Sigmoid colon (tissue), 7 donors: Measurements from ENCODE around the gene KMT2E. TPM values are rescaled to one million over a fixed set of nuclear protein-coding genes. Genes with fewer than 3 reads are reported as not detected.

ENCODE experiments used
- DNase-seq: peaks from one replicate; pipeline ENCODE4 v3.0.0-alpha.2; 2019
- H3K27ac ChIP-seq, 4 donors: fragments of 200-600 bp; sonication (generic); one replicate each; pipeline ENCODE4 v1.5.1; 2016 to 2019; ENCODE audit warnings: mild to moderate bottlenecking in 1 of 4
- H3K27me3 ChIP-seq, 3 donors: fragments of 200-600 bp; sonication (generic); one replicate each; pipeline ENCODE4 v1.5.1; 2019; ENCODE audit warnings: mild to moderate bottlenecking in 1 of 3
- H3K36me3 ChIP-seq, 4 donors: fragments of 200-600 bp; sonication (generic); one replicate each; pipeline ENCODE4 v1.5.1; 2016 to 2019
- H3K4me1 ChIP-seq, 4 donors: fragments of 200-600 bp; sonication (generic); one replicate each; pipeline ENCODE4 v1.5.1; 2017 to 2019
- H3K4me3 ChIP-seq, 4 donors: fragments of 200-600 bp; sonication (generic); one replicate each; pipeline ENCODE4 v1.5.1; 2017 to 2019; ENCODE audit warnings: mild to moderate bottlenecking in 2 of 4, moderate library complexity in 1 of 4
- H3K9me3 ChIP-seq, 4 donors: fragments of 200-600 bp in 3 of 4; sonication (generic) in 3 of 4; one replicate each; pipeline versions ENCODE4 v1.5.1 to v1.6.1; 2013 to 2019
- EP300 ChIP-seq, 4 donors: sonication (generic); formaldehyde crosslinking; IDR thresholded peaks; one replicate each; pipeline ENCODE4 v1.6.1; 2017; ENCODE audit warnings: antibody characterized with exemption in 4 of 4
- POLR2A ChIP-seq, 2 donors: fragments of 450-650 bp; IDR thresholded peaks; one replicate each; pipeline ENCODE4 v1.6.1; 2016; ENCODE audit warnings: antibody characterized with exemption in 2 of 2, mild to moderate bottlenecking in 2 of 2, moderate library complexity in 2 of 2
- POLR2AphosphoS5 ChIP-seq, 4 donors: sonication (generic); formaldehyde crosslinking; IDR thresholded peaks; one replicate each; pipeline ENCODE4 v1.6.1; 2017; ENCODE audit warnings: antibody characterized with exemption in 4 of 4
- WGBS, 2 donors: extraction: QIAGEN DNeasy Blood & Tissue Kit; methylation state at CpG; one replicate each; pipeline ENCODE4 v1.1.7; 2013; 5-methylcytosine and 5-hydroxymethylcytosine counted together
- intact Hi-C: fragments of 100-400 bp; cut with DNase I; formaldehyde crosslinking; loops from one replicate; pipeline ENCODE4 v1.15.1; 2023
- polyA plus RNA-seq, 3 donors: library from polyadenylated mRNA; stranded (reverse); fragments of 200-250 nt; gene quantifications; one replicate each; pipeline ENCODE4 v1.2.3, GENCODE V29; 2013
- total RNA-seq, 4 donors: library from RNA; depleted of rRNA; stranded (reverse); fragments of >200 nt; gene quantifications; one replicate each; pipeline ENCODE4 v1.1.0, GENCODE V29; 2016
- TF ChIP-seq, protein P1 (sequence below), 4 experiments: fragments of 450-650 bp in 3 of 4; fragments of 200-600 bp in 1 of 4; IDR thresholded peaks; one replicate each; pipeline ENCODE4 v1.5.1; 2016 to 2019; ENCODE audit warnings: antibody characterized with exemption in 4 of 4, mild to moderate bottlenecking in 3 of 4, moderate library complexity in 2 of 4
- donor health status: healthy with polysubstance abuse.
- donor health status: Bipolar disorder and iron deficiency.
- donor health status: healthy.

Gene KMT2E
- total and polyA plus RNA-seq, 7 donors: 20.6 to 109 (median 84.7) TPM

- TF ChIP-seq, protein P1, sequence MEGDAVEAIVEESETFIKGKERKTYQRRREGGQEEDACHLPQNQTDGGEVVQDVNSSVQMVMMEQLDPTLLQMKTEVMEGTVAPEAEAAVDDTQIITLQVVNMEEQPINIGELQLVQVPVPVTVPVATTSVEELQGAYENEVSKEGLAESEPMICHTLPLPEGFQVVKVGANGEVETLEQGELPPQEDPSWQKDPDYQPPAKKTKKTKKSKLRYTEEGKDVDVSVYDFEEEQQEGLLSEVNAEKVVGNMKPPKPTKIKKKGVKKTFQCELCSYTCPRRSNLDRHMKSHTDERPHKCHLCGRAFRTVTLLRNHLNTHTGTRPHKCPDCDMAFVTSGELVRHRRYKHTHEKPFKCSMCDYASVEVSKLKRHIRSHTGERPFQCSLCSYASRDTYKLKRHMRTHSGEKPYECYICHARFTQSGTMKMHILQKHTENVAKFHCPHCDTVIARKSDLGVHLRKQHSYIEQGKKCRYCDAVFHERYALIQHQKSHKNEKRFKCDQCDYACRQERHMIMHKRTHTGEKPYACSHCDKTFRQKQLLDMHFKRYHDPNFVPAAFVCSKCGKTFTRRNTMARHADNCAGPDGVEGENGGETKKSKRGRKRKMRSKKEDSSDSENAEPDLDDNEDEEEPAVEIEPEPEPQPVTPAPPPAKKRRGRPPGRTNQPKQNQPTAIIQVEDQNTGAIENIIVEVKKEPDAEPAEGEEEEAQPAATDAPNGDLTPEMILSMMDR (IDR thresholded peaks at IDR 0.05): no peak
- TF ChIP-seq POLR2AphosphoS5 (IDR thresholded peaks at IDR 0.05): no peak
- no peak for TF ChIP-seq POLR2A (IDR thresholded peaks at IDR 0.05)
- no peak for TF ChIP-seq EP300 (IDR thresholded peaks at IDR 0.05)
- Histone ChIP-seq H3K27me3 (no peaks in the 10 kb centered on the region), H3K27ac (peak overlapping the region in 2 of 4 donors; percentile 2 to 15), H3K36me3 (peaks cover 3 to 73% (median 25%) of the 10 kb centered on the region in 4 donors), H3K4me3 (no peak overlapping the region), H3K4me1 (peaks cover 0 to 32% (median 16%) of the 10 kb centered on the region in 4 donors), H3K9me3 (no peaks in the 10 kb centered on the region)
- no peak for DNase-seq
- 85 to 86% methylated on average over 4 of the region's 4 CpGs for whole genome bisulfite sequencing, 2 donors
- intact Hi-C loops: no loop called here
These were observed 88.8 kb downstream of the KMT2E start for GRCh38 chr7:105102557-105103352.

- H3K9me3 ChIP-seq: no peaks in the 10 kb centered on the region
- H3K27me3 ChIP-seq: no peaks in the 10 kb centered on the region
- peaks cover 3 to 88% (median 50%) of the 10 kb centered on the region in 4 donors for H3K36me3 ChIP-seq
- H3K4me1 ChIP-seq: peaks cover 0 to 20% (median 13%) of the 10 kb centered on the region in 4 donors
- DNase-seq: no peak
- TF ChIP-seq POLR2AphosphoS5 (IDR thresholded peaks at IDR 0.05): no peak
- TF ChIP-seq, protein P1 (IDR thresholded peaks at IDR 0.05): no peak
- no peak for TF ChIP-seq EP300 (IDR thresholded peaks at IDR 0.05)
- no peak for TF ChIP-seq POLR2A (IDR thresholded peaks at IDR 0.05)
- H3K27ac ChIP-seq: peak overlapping the region; percentile 20 to 42 (median 29)
- intact Hi-C loops: no loop called here
- no peak overlapping the region for H3K4me3 ChIP-seq
- WGBS, 2 donors: 78 to 89% methylated on average over 2 of the region's 2 CpGs
These were observed 91.6 kb downstream of the KMT2E start for GRCh38 chr7:105105579-105105978.

GRCh38 chr7:105106473-105106872 is 92.5 kb downstream of the KMT2E start:
- TF ChIP-seq, protein P1 (IDR thresholded peaks at IDR 0.05): no peak
- TF ChIP-seq POLR2AphosphoS5 (IDR thresholded peaks at IDR 0.05) (no peak), EP300 (IDR thresholded peaks at IDR 0.05) (no peak), POLR2A (IDR thresholded peaks at IDR 0.05) (no peak)
- Histone ChIP-seq H3K36me3 (peaks cover 7 to 97% (median 55%) of the 10 kb centered on the region in 4 donors), H3K9me3 (no peaks in the 10 kb centered on the region), H3K4me3 (no peak overlapping the region), H3K27ac (peak overlapping the region in 1 of 4 donors; percentile 23), H3K27me3 (no peaks in the 10 kb centered on the region), H3K4me1 (peaks cover 0 to 20% (median 13%) of the 10 kb centered on the region in 4 donors)
- intact Hi-C loops: no loop called here
- WGBS, 2 donors: 85 to 92% methylated on average over 6 of the region's 6 CpGs
- no peak for DNase-seq

- intact Hi-C loops: no loop called here
- Histone ChIP-seq H3K36me3 (peaks cover 7 to 99% (median 61%) of the 10 kb centered on the region in 4 donors), H3K9me3 (no peaks in the 10 kb centered on the region), H3K27me3 (no peaks in the 10 kb centered on the region), H3K4me3 (no peak overlapping the region), H3K27ac (no peak overlapping the region), H3K4me1 (peaks cover 0 to 27% (median 20%) of the 10 kb centered on the region in 4 donors)
- DNase-seq: no peak
- TF ChIP-seq POLR2AphosphoS5 (IDR thresholded peaks at IDR 0.05): peak in 1 of 4 donors; percentile 14
- TF ChIP-seq, protein P1 (IDR thresholded peaks at IDR 0.05): no peak
- 91 to 94% methylated on average over 9 of the region's 9 CpGs for WGBS, 2 donors
These were observed 93.5 kb downstream of the KMT2E start for GRCh38 chr7:105107458-105107857.
